OCI-LY3 (cell line): ENCODE results near the gene EIF2A.

ENCODE experiments used
- H2AFZ ChIP-seq: fragments of 200-600, 300-600 bp; shearing (Covaris generic); 2 replicates; pipeline ENCODE4 v1.6.0; 2014; ENCODE audit warnings: antibody characterized with exemption, low read depth, low read length
- H3K27ac ChIP-seq: fragments of 200-600, 300-600 bp; sonication (generic); 2 replicates; pipeline ENCODE4 v1.5.1; 2014; ENCODE audit warnings: mild to moderate bottlenecking, low read length, moderate library complexity, mixed read lengths
- H3K27me3 ChIP-seq: fragments of 200-600, 300-600 bp; sonication (generic); 2 replicates; pipeline ENCODE4 v1.6.1; 2014; ENCODE audit warnings: low read depth, low read length, mixed read lengths
- H3K36me3 ChIP-seq: fragments of 200-600, 300-600 bp; sonication (generic); replicated peaks from 2 replicates; pipeline ENCODE3; 2014; ENCODE audit warnings: low read depth, low read length, mixed read lengths
- H3K4me1 ChIP-seq: fragments of 300-600, 200-600 bp; sonication (generic); 2 replicates; pipeline ENCODE4 v1.6.1; 2014; ENCODE audit warnings: low read length, mixed read lengths
- H3K4me2 ChIP-seq: fragments of 200-600, 300-600 bp; sonication (generic); 2 replicates; pipeline ENCODE4 v1.6.1; 2014; ENCODE audit warnings: low read length, mixed read lengths
- H3K4me3 ChIP-seq: fragments of 300-600, 200-600 bp; sonication (generic); 2 replicates; pipeline ENCODE4 v1.5.1; 2014; ENCODE audit warnings: antibody characterized with exemption, mild to moderate bottlenecking, low read length, moderate library complexity
- H3K79me2 ChIP-seq: fragments of 300-600, 200-600 bp; shearing (Covaris generic); 2 replicates; pipeline ENCODE4 v1.6.1; 2014; ENCODE audit warnings: mild to moderate bottlenecking, low read length, mixed read lengths
- H3K9ac ChIP-seq: fragments of 300-600, 200-600 bp; shearing (Covaris generic); 2 replicates; pipeline ENCODE4 v1.6.0; 2014; ENCODE audit warnings: mild to moderate bottlenecking, low read length, moderate library complexity
- H3K9me3 ChIP-seq: fragments of 200-600, 300-600 bp; shearing (Covaris generic); 2 replicates; pipeline ENCODE4 v1.6.1; 2014; ENCODE audit warnings: low read length, mixed read lengths; ENCODE audit not compliant: insufficient read depth
- H4K20me1 ChIP-seq: fragments of 200-600, 300-600 bp; sonication (generic); 2 replicates; pipeline ENCODE4 v1.6.1; 2016; ENCODE audit warnings: low read length, mixed read lengths; ENCODE audit not compliant: insufficient read depth
- EZH2phosphoT487 ChIP-seq: fragments of 200-600 bp; shearing (Covaris generic); IDR thresholded peaks from 2 replicates; pipeline ENCODE4 v1.6.1; 2018; ENCODE audit warnings: antibody characterized with exemption, mixed run types, low read depth
- TF ChIP-seq, protein P1 (sequence below): fragments of 200-600, 300-600 bp; sonication (generic); IDR thresholded peaks from 2 replicates; pipeline ENCODE4 v1.5.1; 2014; ENCODE audit warnings: antibody characterized with exemption, low read length, low read depth

Gene EIF2A

DNA sequence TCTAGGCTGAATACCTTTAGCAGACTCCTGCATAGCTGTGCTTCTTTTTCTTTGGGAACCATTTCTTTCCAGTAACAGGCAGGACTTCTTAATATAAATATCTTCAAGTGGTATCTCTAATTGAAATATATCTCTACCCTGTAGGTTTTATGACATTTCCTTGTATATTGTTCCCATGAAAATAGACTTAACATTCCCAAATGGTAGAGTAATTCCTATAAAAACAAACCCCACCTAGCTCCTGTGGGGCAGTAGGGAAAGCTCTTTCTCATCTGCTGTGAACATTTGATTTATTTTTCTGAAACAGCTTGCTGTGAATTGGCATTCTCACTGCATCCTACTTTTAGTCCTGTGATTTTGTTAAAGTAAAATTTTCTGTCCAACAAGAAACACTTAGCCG is 77.4 kb downstream of the EIF2A start:
- H3K79me2 ChIP-seq = peaks cover 57% of the 10 kb centered on the region
- peaks cover 35% of the 10 kb centered on the region for H4K20me1 ChIP-seq
- no peaks in the 10 kb centered on the region for H3K27me3 ChIP-seq
- no peaks in the 10 kb centered on the region for H3K9me3 ChIP-seq
- peaks cover 26% of the 10 kb centered on the region for H3K36me3 ChIP-seq
- no peak overlapping the region for H3K4me3 ChIP-seq
- H3K4me2 ChIP-seq = no peak overlapping the region
- no peak overlapping the region for H3K9ac ChIP-seq
- no peak overlapping the region for H3K27ac ChIP-seq
- TF ChIP-seq, protein P1, sequence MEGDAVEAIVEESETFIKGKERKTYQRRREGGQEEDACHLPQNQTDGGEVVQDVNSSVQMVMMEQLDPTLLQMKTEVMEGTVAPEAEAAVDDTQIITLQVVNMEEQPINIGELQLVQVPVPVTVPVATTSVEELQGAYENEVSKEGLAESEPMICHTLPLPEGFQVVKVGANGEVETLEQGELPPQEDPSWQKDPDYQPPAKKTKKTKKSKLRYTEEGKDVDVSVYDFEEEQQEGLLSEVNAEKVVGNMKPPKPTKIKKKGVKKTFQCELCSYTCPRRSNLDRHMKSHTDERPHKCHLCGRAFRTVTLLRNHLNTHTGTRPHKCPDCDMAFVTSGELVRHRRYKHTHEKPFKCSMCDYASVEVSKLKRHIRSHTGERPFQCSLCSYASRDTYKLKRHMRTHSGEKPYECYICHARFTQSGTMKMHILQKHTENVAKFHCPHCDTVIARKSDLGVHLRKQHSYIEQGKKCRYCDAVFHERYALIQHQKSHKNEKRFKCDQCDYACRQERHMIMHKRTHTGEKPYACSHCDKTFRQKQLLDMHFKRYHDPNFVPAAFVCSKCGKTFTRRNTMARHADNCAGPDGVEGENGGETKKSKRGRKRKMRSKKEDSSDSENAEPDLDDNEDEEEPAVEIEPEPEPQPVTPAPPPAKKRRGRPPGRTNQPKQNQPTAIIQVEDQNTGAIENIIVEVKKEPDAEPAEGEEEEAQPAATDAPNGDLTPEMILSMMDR = no peak
- TF ChIP-seq EZH2phosphoT487 = no peak
- no peaks in the 10 kb centered on the region; the same call in 1 of the 2 replicates for H3K4me1 ChIP-seq
- H2AFZ ChIP-seq = no peak overlapping the region

DNA sequence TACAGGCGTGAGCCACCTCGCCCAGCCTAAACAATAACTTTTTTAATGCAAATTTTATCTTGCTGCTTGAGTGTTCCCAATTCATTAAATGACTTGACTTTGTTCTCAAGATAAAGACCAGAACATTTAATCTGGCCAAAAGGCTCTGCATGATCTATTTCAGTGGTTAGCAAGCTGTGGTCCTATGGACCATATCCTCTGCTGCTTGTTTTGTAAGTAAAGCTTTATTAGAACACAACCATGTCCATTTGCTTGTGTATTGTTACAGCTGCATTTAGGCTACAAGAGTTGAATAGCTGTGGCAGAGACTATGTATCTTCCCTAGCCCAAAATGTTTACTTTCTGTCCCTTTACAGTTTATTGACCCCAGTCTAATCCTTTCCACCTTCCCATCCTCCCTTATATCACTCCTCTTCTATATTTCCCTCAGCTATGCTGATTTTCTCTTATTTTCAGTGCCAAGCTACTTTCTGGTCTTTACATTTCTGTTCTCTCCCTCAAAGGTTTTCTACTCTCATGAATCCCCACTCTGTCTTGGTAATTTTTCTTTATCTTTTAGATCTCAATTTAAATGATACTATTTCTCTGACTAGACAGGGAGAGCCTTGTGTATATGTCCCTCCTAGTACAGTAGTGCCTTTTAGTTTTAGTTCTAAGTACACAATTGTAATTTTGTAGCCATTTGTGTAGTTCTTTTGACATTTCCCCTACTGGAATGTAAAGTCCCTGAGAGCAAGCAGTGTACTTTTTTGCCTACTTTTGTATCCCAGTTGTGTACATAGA is 79.8 kb downstream of the EIF2A start:
- Histone ChIP-seq H3K4me2 (no peak overlapping the region), H3K36me3 (peaks cover 32% of the 10 kb centered on the region), H3K4me1 (no peaks in the 10 kb centered on the region), H3K9ac (no peak overlapping the region), H3K79me2 (peaks cover 33% of the 10 kb centered on the region), H3K9me3 (no peaks in the 10 kb centered on the region), H3K4me3 (no peak overlapping the region), H3K27ac (no peak overlapping the region), H2AFZ (no peak overlapping the region), H4K20me1 (peaks cover 19% of the 10 kb centered on the region), H3K27me3 (no peaks in the 10 kb centered on the region)
- TF ChIP-seq, protein P1 = no peak
- TF ChIP-seq EZH2phosphoT487 = no peak

DNA sequence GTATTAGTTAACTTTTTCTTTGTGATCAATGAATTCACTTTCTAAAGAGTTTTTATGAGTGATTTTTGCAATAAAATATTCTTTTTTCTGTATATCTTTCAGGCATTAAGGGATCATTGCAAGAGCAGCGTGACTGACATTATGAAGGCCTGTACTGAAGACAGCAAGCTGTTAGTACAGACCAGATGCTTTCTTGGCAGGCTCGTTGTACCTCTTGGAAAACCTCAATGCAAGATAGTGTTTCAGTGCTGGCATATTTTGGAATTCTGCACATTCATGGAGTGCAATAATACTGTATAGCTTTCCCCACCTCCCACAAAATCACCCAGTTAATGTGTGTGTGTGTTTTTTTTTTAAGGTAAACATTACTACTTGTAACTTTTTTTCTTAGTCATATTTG is 81.0 kb downstream of the EIF2A start:
- H3K4me2 ChIP-seq = no peak overlapping the region
- H3K79me2 ChIP-seq = peaks cover 21% of the 10 kb centered on the region
- no peak overlapping the region for H3K4me3 ChIP-seq
- peaks cover 33% of the 10 kb centered on the region for H3K36me3 ChIP-seq
- H4K20me1 ChIP-seq = peaks cover 8% of the 10 kb centered on the region
- no peaks in the 10 kb centered on the region for H3K4me1 ChIP-seq
- H3K9ac ChIP-seq = no peak overlapping the region
- TF ChIP-seq, protein P1 = no peak
- TF ChIP-seq EZH2phosphoT487 = no peak
- no peaks in the 10 kb centered on the region for H3K9me3 ChIP-seq
- no peak overlapping the region for H2AFZ ChIP-seq
- H3K27ac ChIP-seq = no peak overlapping the region
- H3K27me3 ChIP-seq = no peaks in the 10 kb centered on the region

DNA sequence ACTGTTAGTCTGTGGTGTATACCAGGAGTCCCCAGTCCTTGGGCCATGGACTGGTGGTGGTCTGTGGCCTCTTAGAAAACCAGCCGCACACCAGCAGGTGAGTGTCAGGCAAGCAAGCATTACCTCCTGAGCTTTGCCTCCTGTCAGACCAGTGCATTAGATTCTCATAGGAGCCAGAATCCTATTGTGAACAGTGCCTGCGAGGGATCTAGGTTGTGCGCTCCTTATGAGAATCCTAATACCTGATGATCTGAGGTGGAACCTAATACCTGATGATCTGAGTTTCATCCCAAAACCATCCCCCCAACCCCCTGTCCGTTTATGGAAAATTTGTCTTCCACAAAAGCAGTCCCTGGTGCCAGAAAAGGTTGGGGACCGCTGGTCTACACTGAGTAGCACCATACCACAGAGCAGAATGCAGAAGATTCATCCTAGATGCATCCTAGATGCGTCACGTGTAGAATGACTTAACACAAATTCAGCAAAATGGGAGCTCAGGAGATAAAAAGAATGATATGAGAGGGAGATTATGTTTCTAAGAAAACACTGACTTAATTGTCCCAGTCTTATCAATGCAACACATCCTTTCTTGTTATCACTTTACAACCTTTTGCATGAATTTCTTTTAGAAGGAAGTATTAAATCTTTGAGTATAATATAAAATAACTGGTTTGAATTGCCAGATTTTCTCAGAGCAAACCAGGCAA is 85.1 kb downstream of the EIF2A start:
- Histone ChIP-seq H3K4me1 (no peaks in the 10 kb centered on the region), H4K20me1 (peaks cover 4% of the 10 kb centered on the region; the same call in 1 of the 2 replicates), H3K27me3 (no peaks in the 10 kb centered on the region), H3K27ac (no peak overlapping the region), H3K36me3 (peaks cover 27% of the 10 kb centered on the region), H3K9ac (no peak overlapping the region), H3K9me3 (no peaks in the 10 kb centered on the region), H2AFZ (no peak overlapping the region), H3K4me2 (no peak overlapping the region), H3K79me2 (no peaks in the 10 kb centered on the region), H3K4me3 (no peak overlapping the region)
- TF ChIP-seq EZH2phosphoT487 = no peak
- TF ChIP-seq, protein P1 = no peak
